ENCODE measurements around the gene KRAS. TPM values are rescaled to one million over a fixed set of nuclear protein-coding genes. Genes with fewer than 3 reads are reported as not detected.
"Not testable (repeated sequence)": the region's sequence is repeated elsewhere in the genome, so short reads cannot be mapped to it uniquely, and the experiment has no call there.

KRAS gene
- total RNA-seq, 1 experiment from 2014 or later: 40.0 TPM

DNA sequence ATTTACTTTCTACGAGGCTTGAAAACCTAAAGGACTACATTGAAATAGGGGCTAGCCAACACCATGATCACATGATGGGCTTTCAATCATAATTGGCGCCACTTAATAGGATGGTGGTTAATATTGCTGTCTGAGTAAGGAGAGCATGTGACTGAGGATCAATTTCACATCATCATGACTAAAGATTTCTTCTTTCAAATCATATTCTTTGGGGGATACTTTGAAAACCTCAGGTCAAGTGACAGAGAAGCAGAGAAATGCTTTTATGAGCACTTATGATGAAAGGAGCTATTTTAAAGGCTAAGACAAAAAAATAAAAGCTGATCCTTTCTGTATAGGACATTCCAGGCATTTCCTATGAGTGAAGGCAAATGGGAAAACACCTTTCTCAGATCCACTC lies 42.9 kb upstream of the KRAS start:
- intact Hi-C loops (cut with micrococcal nuclease; ENCODE audit: unreplicated experiment): no loop called here
- no peaks in the 10 kb centered on the region for H3K79me2 ChIP-seq (ENCODE audit: low read depth)
- ChIA-PET CTCF (no interaction called here), POLR2A (ENCODE audit: unreplicated experiment) (interaction anchor here (0.6 kb wide), 1 partner anchor 606 kb away, joined by 4 read pairs; no protein-coding TSS in a partner anchor)
- no peaks in the 10 kb centered on the region for H4K20me1 ChIP-seq (ENCODE audit: insufficient read depth)
- no peaks in the 10 kb centered on the region for H3K4me1 ChIP-seq (replicated peaks; ENCODE audit: insufficient read depth)
- H3K27me3 ChIP-seq (ENCODE audit: insufficient read depth, low read depth): no peaks in the 10 kb centered on the region
- H3F3A ChIP-seq (ENCODE audit: insufficient read depth, low read depth): no peaks in the 10 kb centered on the region
- no peak overlapping the region for H3K4me2 ChIP-seq
- H3K36me3 ChIP-seq (ENCODE audit: low read depth): no peaks in the 10 kb centered on the region
- no peak overlapping the region for H2AFZ ChIP-seq
- H3K4me3 ChIP-seq: no peak overlapping the region
- H3K9me3 ChIP-seq (ENCODE audit: insufficient read depth, low read depth): no peaks in the 10 kb centered on the region
- DNase-seq: no peak
- no TSS peak for BruUV-seq (replicated peaks)
- no peak for TF ChIP-seq EZH2 (IDR thresholded peaks at IDR 0.05; ENCODE audit: low read depth)
- TF ChIP-seq, protein P1, sequence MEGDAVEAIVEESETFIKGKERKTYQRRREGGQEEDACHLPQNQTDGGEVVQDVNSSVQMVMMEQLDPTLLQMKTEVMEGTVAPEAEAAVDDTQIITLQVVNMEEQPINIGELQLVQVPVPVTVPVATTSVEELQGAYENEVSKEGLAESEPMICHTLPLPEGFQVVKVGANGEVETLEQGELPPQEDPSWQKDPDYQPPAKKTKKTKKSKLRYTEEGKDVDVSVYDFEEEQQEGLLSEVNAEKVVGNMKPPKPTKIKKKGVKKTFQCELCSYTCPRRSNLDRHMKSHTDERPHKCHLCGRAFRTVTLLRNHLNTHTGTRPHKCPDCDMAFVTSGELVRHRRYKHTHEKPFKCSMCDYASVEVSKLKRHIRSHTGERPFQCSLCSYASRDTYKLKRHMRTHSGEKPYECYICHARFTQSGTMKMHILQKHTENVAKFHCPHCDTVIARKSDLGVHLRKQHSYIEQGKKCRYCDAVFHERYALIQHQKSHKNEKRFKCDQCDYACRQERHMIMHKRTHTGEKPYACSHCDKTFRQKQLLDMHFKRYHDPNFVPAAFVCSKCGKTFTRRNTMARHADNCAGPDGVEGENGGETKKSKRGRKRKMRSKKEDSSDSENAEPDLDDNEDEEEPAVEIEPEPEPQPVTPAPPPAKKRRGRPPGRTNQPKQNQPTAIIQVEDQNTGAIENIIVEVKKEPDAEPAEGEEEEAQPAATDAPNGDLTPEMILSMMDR (conservative IDR thresholded peaks at IDR 0.05): no peak
- H3K27ac ChIP-seq: no peak overlapping the region
- no peaks in the 10 kb centered on the region for H3K9me2 ChIP-seq (ENCODE audit: insufficient read depth)

GRCh38 chr12:25292810-25293221 lies 42.1 kb upstream of the KRAS start:
- H3K4me1 ChIP-seq (replicated peaks; ENCODE audit: insufficient read depth); H3K9me2 ChIP-seq (ENCODE audit: insufficient read depth); H2AFZ ChIP-seq; intact Hi-C loops (cut with micrococcal nuclease; ENCODE audit: unreplicated experiment); H3K9me3 ChIP-seq (ENCODE audit: insufficient read depth, low read depth); H3F3A ChIP-seq (ENCODE audit: insufficient read depth, low read depth); H4K20me1 ChIP-seq (ENCODE audit: insufficient read depth); H3K4me3 ChIP-seq; POLR2A ChIA-PET (ENCODE audit: unreplicated experiment); BruUV-seq (replicated peaks); H3K27ac ChIP-seq; H3K79me2 ChIP-seq (ENCODE audit: low read depth); H3K36me3 ChIP-seq (ENCODE audit: low read depth); H3K27me3 ChIP-seq (ENCODE audit: insufficient read depth, low read depth); CTCF ChIA-PET; DNase-seq; H3K4me2 ChIP-seq: not testable (repeated sequence)

- Histone ChIP-seq H3F3A (ENCODE audit: insufficient read depth, low read depth) (no peaks in the 10 kb centered on the region), H3K9me2 (ENCODE audit: insufficient read depth) (no peaks in the 10 kb centered on the region), H3K4me3 (no peak overlapping the region), H3K9me3 (ENCODE audit: insufficient read depth, low read depth) (no peaks in the 10 kb centered on the region), H3K4me2 (no peak overlapping the region), H3K27me3 (ENCODE audit: insufficient read depth, low read depth) (no peaks in the 10 kb centered on the region), H3K4me1 (replicated peaks; ENCODE audit: insufficient read depth) (no peaks in the 10 kb centered on the region), H3K79me2 (ENCODE audit: low read depth) (no peaks in the 10 kb centered on the region), H3K27ac (no peak overlapping the region), H3K36me3 (ENCODE audit: low read depth) (no peaks in the 10 kb centered on the region), H2AFZ (no peak overlapping the region), H4K20me1 (ENCODE audit: insufficient read depth) (no peaks in the 10 kb centered on the region)
- POLR2A ChIA-PET (ENCODE audit: unreplicated experiment): interaction anchor here (0.5 kb wide), 1 partner anchor 100 kb away, joined by 6 read pairs; no protein-coding TSS in a partner anchor
- TF ChIP-seq, protein P1 (conservative IDR thresholded peaks at IDR 0.05): no peak
- CTCF ChIA-PET: no interaction called here
- intact Hi-C loops (cut with micrococcal nuclease; ENCODE audit: unreplicated experiment): no loop called here
- no TSS peak for BruUV-seq (replicated peaks)
- DNase-seq: no peak
Measured at GRCh38 chr12:25287610-25288009, 36.9 kb upstream of the KRAS start.

- no peak overlapping the region for H2AFZ ChIP-seq
- no peaks in the 10 kb centered on the region for H3K79me2 ChIP-seq (ENCODE audit: low read depth)
- no peaks in the 10 kb centered on the region for H3K9me3 ChIP-seq (ENCODE audit: insufficient read depth, low read depth)
- no peak for DNase-seq
- H3K27ac ChIP-seq: no peak overlapping the region
- TF ChIP-seq EZH2 (IDR thresholded peaks at IDR 0.05; ENCODE audit: low read depth): no peak
- TF ChIP-seq, protein P1 (conservative IDR thresholded peaks at IDR 0.05): no peak
- no peaks in the 10 kb centered on the region for H3K27me3 ChIP-seq (ENCODE audit: insufficient read depth, low read depth)
- H3K4me3 ChIP-seq: no peak overlapping the region
- CTCF ChIA-PET: no interaction called here
- intact Hi-C loops (cut with micrococcal nuclease; ENCODE audit: unreplicated experiment): no loop called here
- no peaks in the 10 kb centered on the region for H3K36me3 ChIP-seq (ENCODE audit: low read depth)
- no peaks in the 10 kb centered on the region for H3F3A ChIP-seq (ENCODE audit: insufficient read depth, low read depth)
- no peaks in the 10 kb centered on the region for H3K4me1 ChIP-seq (replicated peaks; ENCODE audit: insufficient read depth)
- BruUV-seq (replicated peaks): no TSS peak
- H3K9me2 ChIP-seq (ENCODE audit: insufficient read depth): no peaks in the 10 kb centered on the region
- POLR2A ChIA-PET (ENCODE audit: unreplicated experiment): interaction anchor here (0.5 kb wide), 1 partner anchor 101 kb away, joined by 6 read pairs; no protein-coding TSS in a partner anchor
- H4K20me1 ChIP-seq (ENCODE audit: insufficient read depth): no peaks in the 10 kb centered on the region
- H3K4me2 ChIP-seq: no peak overlapping the region
Measured at GRCh38 chr12:25286837-25287236, 36.1 kb upstream of the KRAS start.

Data from PC-9 (cell line).